ENCODE measurements around the gene NFATC2IP. TPM values are rescaled to one million over a fixed set of nuclear protein-coding genes. Genes with fewer than 3 reads are reported as not detected.

Gene NFATC2IP
- total and polyA plus RNA-seq, 2 of the 13 experiments (the other 11 are each of a cell fraction or from before 2014, with no cell fraction given), result 32.1 to 48.5 TPM

GRCh38 chr16:28975158-28975599 is 24.4 kb downstream of the NFATC2IP start (continued):
- no peak for TF ChIP-seq RBM39 (IDR thresholded peaks at IDR 0.05; ENCODE audit: low read depth, low read length, poor library complexity, severe bottlenecking)
- no peak for TF ChIP-seq ZSCAN20 (CRISPR knock-in tag; IDR thresholded peaks at IDR 0.05; ENCODE audit: borderline replicate concordance)
- TF ChIP-seq ZNF34 (CRISPR knock-in tag; IDR thresholded peaks at IDR 0.05; ENCODE audit: borderline replicate concordance), result no peak
- TF ChIP-seq ZNF770 (CRISPR knock-in tag; IDR thresholded peaks at IDR 0.05), result 0 out of 2 replicates have a peak, but pooled peaks have one; percentile 39
- peak; percentile 60; the same call in 1 of the 2 replicates for TF ChIP-seq KDM5A (IDR thresholded peaks at IDR 0.05; ENCODE audit: borderline replicate concordance, low read length)
- no peak for TF ChIP-seq ZNF879 (CRISPR knock-in tag; IDR thresholded peaks at IDR 0.05)
- no peak for TF ChIP-seq MAZ (IDR thresholded peaks at IDR 0.05; ENCODE audit: borderline replicate concordance, low read depth, low read length)
- no peak for TF ChIP-seq MAZ (CRISPR knock-in tag; IDR thresholded peaks at IDR 0.05; ENCODE audit: low read depth)
- TF ChIP-seq ZNF510 (CRISPR knock-in tag; IDR thresholded peaks at IDR 0.05; ENCODE audit: low read depth), result 0 out of 2 replicates have a peak, but pooled peaks have one; percentile 4
- no peak for TF ChIP-seq ZNF724P (CRISPR knock-in tag; IDR thresholded peaks at IDR 0.05; ENCODE audit: borderline replicate concordance)
- peak; percentile 68 for TF ChIP-seq AGO2 (optimal IDR thresholded peaks at IDR 0.05; ENCODE audit: low read depth, low read length)
- TF ChIP-seq TOPORS (CRISPR knock-in tag; IDR thresholded peaks at IDR 0.05), result no peak
- no peak for TF ChIP-seq MAFG (CRISPR knock-in tag; IDR thresholded peaks at IDR 0.05)
- TF ChIP-seq ZNF878 (CRISPR knock-in tag; IDR thresholded peaks at IDR 0.05), result no peak
- no peak for TF ChIP-seq HBP1 (CRISPR knock-in tag; IDR thresholded peaks at IDR 0.05; ENCODE audit: low read depth)
- TF ChIP-seq MEIS2 (CRISPR knock-in tag; IDR thresholded peaks at IDR 0.05), result 0 out of 2 replicates have a peak, but pooled peaks have one; percentile 19
- no peak for TF ChIP-seq ZSCAN5A (CRISPR knock-in tag; IDR thresholded peaks at IDR 0.05; ENCODE audit: borderline replicate concordance)
- TF ChIP-seq ZNF343 (CRISPR knock-in tag; IDR thresholded peaks at IDR 0.05), result peak; percentile 47; the same call in 1 of the 2 replicates
- peak; percentile 41; the same call in 1 of the 2 replicates for TF ChIP-seq NFAT5 (CRISPR knock-in tag; IDR thresholded peaks at IDR 0.05)

Data from HepG2 (cell line).